SK-N-SH treated with all-trans-retinoic acid at 6 μM for 48 hours (cell line): ENCODE measurements around the gene HSPA4.

Experiments
- ATAC-seq: fragments of 200-7000 bp; cut with Tn5 transposase; 3 replicates; pipeline ENCODE4 v1.9.1; 2020; ENCODE audit warnings: mild to moderate bottlenecking, moderate library complexity
- ARNTL ChIP-seq: fragments of 450-650 bp; formaldehyde crosslinking; IDR thresholded peaks from 2 replicates; pipeline ENCODE4 v1.5.0; 2020; ENCODE audit warnings: low read depth, mild to moderate bottlenecking, moderate library complexity, borderline replicate concordance
- BACH2 ChIP-seq: fragments of 250-450 bp; sonication (Bioruptor Pico); IDR thresholded peaks from 2 replicates; pipeline ENCODE4 v1.9.0; 2021; ENCODE audit warnings: mild to moderate bottlenecking, borderline replicate concordance
- CSDC2 ChIP-seq: fragments of 250-450 bp; sonication (Bioruptor Pico); IDR thresholded peaks from 2 replicates; pipeline ENCODE4 v1.5.0; 2020; ENCODE audit warnings: mild to moderate bottlenecking, moderate library complexity
- ESRRG ChIP-seq: fragments of 250-450 bp; sonication (Bioruptor Pico); IDR thresholded peaks from 2 replicates; pipeline ENCODE4 v1.6.1; 2021; ENCODE audit warnings: mild to moderate bottlenecking
- GLIS3 ChIP-seq: fragments of 250-450 bp; sonication (Bioruptor Pico); IDR thresholded peaks from 2 replicates; pipeline ENCODE4 v1.5.0; 2020; ENCODE audit warnings: mild to moderate bottlenecking, moderate library complexity
- ISL1 ChIP-seq: fragments of 250-450 bp; sonication (Bioruptor Pico); IDR thresholded peaks from 2 replicates; pipeline ENCODE4 v2.1.2; 2022; ENCODE audit warnings: mild to moderate bottlenecking, moderate library complexity
- OSR1 ChIP-seq: fragments of 250-450 bp; sonication (Bioruptor Pico); IDR thresholded peaks from 2 replicates; pipeline ENCODE4 v1.8.0; 2022; ENCODE audit warnings: moderate library complexity, mild to moderate bottlenecking, inconsistent platforms
- RARB ChIP-seq: fragments of 250-450 bp; sonication (Bioruptor Pico); IDR thresholded peaks from 2 replicates; pipeline ENCODE4 v1.8.0; 2021; ENCODE audit warnings: mild to moderate bottlenecking, moderate library complexity
- SNAI2 ChIP-seq: fragments of 250-450 bp; sonication (Bioruptor Pico); IDR thresholded peaks from 2 replicates; pipeline ENCODE4 v1.5.0; 2020; ENCODE audit warnings: mild to moderate bottlenecking, moderate library complexity
- TCF4 ChIP-seq: fragments of 250-450 bp; sonication (Bioruptor Pico); IDR thresholded peaks from 2 replicates; pipeline ENCODE4 v1.8.0; 2021; ENCODE audit warnings: mild to moderate bottlenecking, moderate library complexity, borderline replicate concordance
- TOX ChIP-seq: fragments of 250-450 bp; sonication (Bioruptor Pico); IDR thresholded peaks from 2 replicates; pipeline ENCODE4 v1.8.0; 2021; ENCODE audit warnings: mild to moderate bottlenecking, moderate library complexity, borderline replicate concordance
- ZC3H10 ChIP-seq: fragments of 250-450 bp; sonication (Bioruptor Pico); IDR thresholded peaks from 2 replicates; pipeline ENCODE4 v1.5.1; 2021; ENCODE audit warnings: mild to moderate bottlenecking, moderate library complexity
- ZNF565 ChIP-seq: fragments of 450-650 bp; formaldehyde crosslinking; conservative IDR thresholded peaks from 2 replicates; pipeline ENCODE4 v1.5.0; 2020; ENCODE audit warnings: low read depth, mild to moderate bottlenecking, moderate library complexity
- ZNF70 ChIP-seq: fragments of 450-650 bp; formaldehyde crosslinking; IDR thresholded peaks from 2 replicates; pipeline ENCODE4 v1.5.0; 2020; ENCODE audit warnings: mild to moderate bottlenecking, moderate library complexity
- ZNF8 ChIP-seq: fragments of 450-650 bp; formaldehyde crosslinking; IDR thresholded peaks from 2 replicates; pipeline ENCODE4 v1.5.0; 2020; ENCODE audit warnings: mild to moderate bottlenecking, moderate library complexity
- TF ChIP-seq, protein P1 (sequence below): fragments of 250-450 bp; sonication (Bioruptor Pico); IDR thresholded peaks from 2 replicates; pipeline ENCODE4 v1.5.0; 2020; ENCODE audit warnings: mild to moderate bottlenecking, moderate library complexity
- TF ChIP-seq, protein P2 (sequence below): fragments of 250-450 bp; sonication (Bioruptor Pico); IDR thresholded peaks from 2 replicates; pipeline ENCODE4 v1.8.0; 2020; ENCODE audit warnings: mild to moderate bottlenecking, moderate library complexity, borderline replicate concordance
- TF ChIP-seq, protein P3 (sequence below): fragments of 250-450 bp; sonication (Bioruptor Pico); IDR thresholded peaks from 2 replicates; pipeline ENCODE4 v1.8.0; 2021; ENCODE audit warnings: low read depth, mild to moderate bottlenecking, moderate library complexity, borderline replicate concordance
- TF ChIP-seq, protein P4 (sequence below): fragments of 250-450 bp; sonication (Bioruptor Pico); IDR thresholded peaks from 2 replicates; pipeline ENCODE4 v1.5.1; 2021; ENCODE audit warnings: mild to moderate bottlenecking, moderate library complexity

The HSPA4 gene

GRCh38 chr5:133081036-133081435 is 29.2 kb downstream of the HSPA4 start (continued):
- TF ChIP-seq ARNTL (CRISPR knock-in tag) (no peak), ZNF70 (CRISPR knock-in tag) (no peak), ZNF565 (CRISPR knock-in tag) (no peak), TOX (CRISPR knock-in tag) (no peak), CSDC2 (CRISPR knock-in tag) (no peak), ZNF8 (no peak)
- TF ChIP-seq, protein P1, sequence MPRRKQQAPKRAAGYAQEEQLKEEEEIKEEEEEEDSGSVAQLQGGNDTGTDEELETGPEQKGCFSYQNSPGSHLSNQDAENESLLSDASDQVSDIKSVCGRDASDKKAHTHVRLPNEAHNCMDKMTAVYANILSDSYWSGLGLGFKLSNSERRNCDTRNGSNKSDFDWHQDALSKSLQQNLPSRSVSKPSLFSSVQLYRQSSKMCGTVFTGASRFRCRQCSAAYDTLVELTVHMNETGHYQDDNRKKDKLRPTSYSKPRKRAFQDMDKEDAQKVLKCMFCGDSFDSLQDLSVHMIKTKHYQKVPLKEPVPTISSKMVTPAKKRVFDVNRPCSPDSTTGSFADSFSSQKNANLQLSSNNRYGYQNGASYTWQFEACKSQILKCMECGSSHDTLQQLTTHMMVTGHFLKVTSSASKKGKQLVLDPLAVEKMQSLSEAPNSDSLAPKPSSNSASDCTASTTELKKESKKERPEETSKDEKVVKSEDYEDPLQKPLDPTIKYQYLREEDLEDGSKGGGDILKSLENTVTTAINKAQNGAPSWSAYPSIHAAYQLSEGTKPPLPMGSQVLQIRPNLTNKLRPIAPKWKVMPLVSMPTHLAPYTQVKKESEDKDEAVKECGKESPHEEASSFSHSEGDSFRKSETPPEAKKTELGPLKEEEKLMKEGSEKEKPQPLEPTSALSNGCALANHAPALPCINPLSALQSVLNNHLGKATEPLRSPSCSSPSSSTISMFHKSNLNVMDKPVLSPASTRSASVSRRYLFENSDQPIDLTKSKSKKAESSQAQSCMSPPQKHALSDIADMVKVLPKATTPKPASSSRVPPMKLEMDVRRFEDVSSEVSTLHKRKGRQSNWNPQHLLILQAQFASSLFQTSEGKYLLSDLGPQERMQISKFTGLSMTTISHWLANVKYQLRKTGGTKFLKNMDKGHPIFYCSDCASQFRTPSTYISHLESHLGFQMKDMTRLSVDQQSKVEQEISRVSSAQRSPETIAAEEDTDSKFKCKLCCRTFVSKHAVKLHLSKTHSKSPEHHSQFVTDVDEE (CRISPR knock-in tag), result no peak

DNA sequence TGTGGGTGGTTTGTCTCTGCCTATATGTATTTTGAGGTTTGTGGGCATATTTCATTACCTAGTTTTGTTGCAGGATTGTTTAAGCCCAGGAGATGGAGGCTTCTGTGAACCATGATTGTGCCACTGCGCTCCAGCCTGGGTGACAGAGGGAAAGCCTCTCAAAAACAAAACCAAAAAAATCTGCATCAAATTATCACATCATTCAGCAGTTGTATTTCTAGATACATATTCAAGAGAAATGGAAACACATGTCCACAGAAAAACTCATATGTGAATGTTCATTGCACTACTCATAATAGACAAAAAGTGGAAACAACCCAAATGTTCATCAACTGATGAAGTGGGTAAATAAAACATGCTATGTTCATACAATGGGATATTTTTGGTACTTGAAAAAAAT is 29.9 kb downstream of the HSPA4 start:
- no peak for ATAC-seq
- TF ChIP-seq ARNTL (CRISPR knock-in tag), result no peak
- TF ChIP-seq ZC3H10 (CRISPR knock-in tag), result no peak
- TF ChIP-seq TOX (CRISPR knock-in tag), result no peak
- no peak for TF ChIP-seq ESRRG
- TF ChIP-seq RARB (CRISPR knock-in tag), result no peak
- no peak for TF ChIP-seq CSDC2 (CRISPR knock-in tag)
- no peak for TF ChIP-seq GLIS3
- no peak for TF ChIP-seq TCF4 (CRISPR knock-in tag)
- TF ChIP-seq ISL1 (CRISPR knock-in tag), result no peak
- TF ChIP-seq OSR1, result no peak
- no peak for TF ChIP-seq SNAI2
- no peak for TF ChIP-seq ZNF8
- TF ChIP-seq, protein P2, sequence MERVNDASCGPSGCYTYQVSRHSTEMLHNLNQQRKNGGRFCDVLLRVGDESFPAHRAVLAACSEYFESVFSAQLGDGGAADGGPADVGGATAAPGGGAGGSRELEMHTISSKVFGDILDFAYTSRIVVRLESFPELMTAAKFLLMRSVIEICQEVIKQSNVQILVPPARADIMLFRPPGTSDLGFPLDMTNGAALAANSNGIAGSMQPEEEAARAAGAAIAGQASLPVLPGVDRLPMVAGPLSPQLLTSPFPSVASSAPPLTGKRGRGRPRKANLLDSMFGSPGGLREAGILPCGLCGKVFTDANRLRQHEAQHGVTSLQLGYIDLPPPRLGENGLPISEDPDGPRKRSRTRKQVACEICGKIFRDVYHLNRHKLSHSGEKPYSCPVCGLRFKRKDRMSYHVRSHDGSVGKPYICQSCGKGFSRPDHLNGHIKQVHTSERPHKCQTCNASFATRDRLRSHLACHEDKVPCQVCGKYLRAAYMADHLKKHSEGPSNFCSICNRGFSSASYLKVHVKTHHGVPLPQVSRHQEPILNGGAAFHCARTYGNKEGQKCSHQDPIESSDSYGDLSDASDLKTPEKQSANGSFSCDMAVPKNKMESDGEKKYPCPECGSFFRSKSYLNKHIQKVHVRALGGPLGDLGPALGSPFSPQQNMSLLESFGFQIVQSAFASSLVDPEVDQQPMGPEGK (CRISPR knock-in tag), result no peak
- TF ChIP-seq, all 23 proteins: peak for 0

- no peak for TF ChIP-seq ISL1 (CRISPR knock-in tag)
- no peak for TF ChIP-seq TOX (CRISPR knock-in tag)
- no peak for TF ChIP-seq ESRRG
- TF ChIP-seq, protein P3, sequence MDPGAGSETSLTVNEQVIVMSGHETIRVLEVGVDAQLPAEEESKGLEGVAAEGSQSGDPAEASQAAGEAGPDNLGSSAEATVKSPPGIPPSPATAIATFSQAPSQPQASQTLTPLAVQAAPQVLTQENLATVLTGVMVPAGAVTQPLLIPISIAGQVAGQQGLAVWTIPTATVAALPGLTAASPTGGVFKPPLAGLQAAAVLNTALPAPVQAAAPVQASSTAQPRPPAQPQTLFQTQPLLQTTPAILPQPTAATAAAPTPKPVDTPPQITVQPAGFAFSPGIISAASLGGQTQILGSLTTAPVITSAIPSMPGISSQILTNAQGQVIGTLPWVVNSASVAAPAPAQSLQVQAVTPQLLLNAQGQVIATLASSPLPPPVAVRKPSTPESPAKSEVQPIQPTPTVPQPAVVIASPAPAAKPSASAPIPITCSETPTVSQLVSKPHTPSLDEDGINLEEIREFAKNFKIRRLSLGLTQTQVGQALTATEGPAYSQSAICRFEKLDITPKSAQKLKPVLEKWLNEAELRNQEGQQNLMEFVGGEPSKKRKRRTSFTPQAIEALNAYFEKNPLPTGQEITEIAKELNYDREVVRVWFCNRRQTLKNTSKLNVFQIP (CRISPR knock-in tag), result no peak
- TF ChIP-seq, protein P2 (CRISPR knock-in tag), result no peak
- no peak for TF ChIP-seq OSR1
- no peak for TF ChIP-seq RARB (CRISPR knock-in tag)
- TF ChIP-seq GLIS3, result no peak
- no peak for TF ChIP-seq ZNF8
- TF ChIP-seq, protein P4, sequence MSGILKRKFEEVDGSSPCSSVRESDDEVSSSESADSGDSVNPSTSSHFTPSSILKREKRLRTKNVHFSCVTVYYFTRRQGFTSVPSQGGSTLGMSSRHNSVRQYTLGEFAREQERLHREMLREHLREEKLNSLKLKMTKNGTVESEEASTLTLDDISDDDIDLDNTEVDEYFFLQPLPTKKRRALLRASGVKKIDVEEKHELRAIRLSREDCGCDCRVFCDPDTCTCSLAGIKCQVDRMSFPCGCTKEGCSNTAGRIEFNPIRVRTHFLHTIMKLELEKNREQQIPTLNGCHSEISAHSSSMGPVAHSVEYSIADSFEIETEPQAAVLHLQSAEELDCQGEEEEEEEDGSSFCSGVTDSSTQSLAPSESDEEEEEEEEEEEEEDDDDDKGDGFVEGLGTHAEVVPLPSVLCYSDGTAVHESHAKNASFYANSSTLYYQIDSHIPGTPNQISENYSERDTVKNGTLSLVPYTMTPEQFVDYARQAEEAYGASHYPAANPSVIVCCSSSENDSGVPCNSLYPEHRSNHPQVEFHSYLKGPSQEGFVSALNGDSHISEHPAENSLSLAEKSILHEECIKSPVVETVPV, result no peak
- no peak for TF ChIP-seq ZC3H10 (CRISPR knock-in tag)
- TF ChIP-seq ARNTL (CRISPR knock-in tag), result no peak
- no peak for TF ChIP-seq ZNF70 (CRISPR knock-in tag)
- TF ChIP-seq TCF4 (CRISPR knock-in tag), result no peak
- TF ChIP-seq BACH2 (CRISPR knock-in tag), result no peak
- TF ChIP-seq, all 23 proteins: peak for 0
- no peak for ATAC-seq
Measured at GRCh38 chr5:133082128-133082527, 30.3 kb downstream of the HSPA4 start.
